GM12801 (cell line): ENCODE results near the gene SSBP3.

ENCODE experiments used
- TF ChIP-seq, protein P1 (sequence below): IDR thresholded peaks from one replicate; pipeline ENCODE4 v1.5.1; 2011; ENCODE audit warnings: control low read depth; ENCODE audit not compliant: insufficient read length; ENCODE audit errors: extremely low read depth

SSBP3 gene

DNA sequence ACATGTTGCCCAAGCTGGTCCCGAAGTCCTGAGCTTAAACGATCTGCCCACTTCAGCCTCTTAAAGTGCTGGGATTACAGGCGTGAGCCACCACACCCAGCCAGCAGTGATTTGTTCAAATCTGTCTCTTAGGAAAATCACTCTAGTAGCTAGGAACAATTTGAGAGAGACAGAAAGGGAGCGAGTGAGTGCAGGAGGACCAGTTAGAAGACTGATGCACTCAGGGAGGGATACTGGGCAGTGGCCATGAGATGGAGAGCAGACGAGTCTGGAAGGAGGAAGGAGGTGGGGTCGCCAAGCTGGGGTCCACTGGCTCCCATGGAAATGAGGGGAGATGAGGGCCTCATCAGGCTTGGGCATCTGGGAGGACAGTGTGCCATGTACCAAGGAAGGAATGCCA lies 23.6 kb upstream of the SSBP3 start:
- TF ChIP-seq, protein P1, sequence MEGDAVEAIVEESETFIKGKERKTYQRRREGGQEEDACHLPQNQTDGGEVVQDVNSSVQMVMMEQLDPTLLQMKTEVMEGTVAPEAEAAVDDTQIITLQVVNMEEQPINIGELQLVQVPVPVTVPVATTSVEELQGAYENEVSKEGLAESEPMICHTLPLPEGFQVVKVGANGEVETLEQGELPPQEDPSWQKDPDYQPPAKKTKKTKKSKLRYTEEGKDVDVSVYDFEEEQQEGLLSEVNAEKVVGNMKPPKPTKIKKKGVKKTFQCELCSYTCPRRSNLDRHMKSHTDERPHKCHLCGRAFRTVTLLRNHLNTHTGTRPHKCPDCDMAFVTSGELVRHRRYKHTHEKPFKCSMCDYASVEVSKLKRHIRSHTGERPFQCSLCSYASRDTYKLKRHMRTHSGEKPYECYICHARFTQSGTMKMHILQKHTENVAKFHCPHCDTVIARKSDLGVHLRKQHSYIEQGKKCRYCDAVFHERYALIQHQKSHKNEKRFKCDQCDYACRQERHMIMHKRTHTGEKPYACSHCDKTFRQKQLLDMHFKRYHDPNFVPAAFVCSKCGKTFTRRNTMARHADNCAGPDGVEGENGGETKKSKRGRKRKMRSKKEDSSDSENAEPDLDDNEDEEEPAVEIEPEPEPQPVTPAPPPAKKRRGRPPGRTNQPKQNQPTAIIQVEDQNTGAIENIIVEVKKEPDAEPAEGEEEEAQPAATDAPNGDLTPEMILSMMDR, result no peak

DNA sequence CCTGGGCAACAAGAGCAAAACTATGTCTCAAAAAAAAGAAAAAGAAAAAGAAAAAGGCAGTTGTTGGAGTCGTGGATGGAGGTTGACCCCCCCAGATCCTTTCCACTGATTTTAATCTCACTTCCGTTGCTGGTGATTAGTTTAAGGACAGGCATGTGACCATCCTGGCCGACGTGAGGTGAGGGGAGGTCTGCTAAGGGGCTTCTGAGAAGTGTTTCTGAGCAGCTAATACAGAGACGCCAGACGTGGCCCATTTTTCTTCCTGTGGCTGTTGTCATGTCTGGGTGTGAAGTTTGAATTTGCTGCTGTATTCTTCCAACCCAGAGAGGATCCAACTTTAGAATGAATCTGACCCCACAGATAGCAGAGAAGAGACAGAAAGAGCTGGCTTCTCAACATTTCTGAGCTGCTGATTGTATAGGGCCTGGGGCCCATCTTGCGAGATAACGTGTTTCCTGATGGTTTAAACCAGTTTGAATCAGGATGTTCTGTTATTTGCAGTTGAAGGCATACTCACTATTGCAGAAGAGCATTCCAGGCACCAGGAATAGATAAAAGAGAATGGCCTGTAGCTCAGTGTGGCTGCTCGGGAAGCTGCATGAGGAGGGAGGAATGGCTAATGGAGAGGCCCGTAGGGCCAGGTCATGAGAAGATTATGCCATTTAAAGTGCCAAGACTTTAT lies 22.8 kb upstream of the SSBP3 start:
- TF ChIP-seq, protein P1, result no peak

DNA sequence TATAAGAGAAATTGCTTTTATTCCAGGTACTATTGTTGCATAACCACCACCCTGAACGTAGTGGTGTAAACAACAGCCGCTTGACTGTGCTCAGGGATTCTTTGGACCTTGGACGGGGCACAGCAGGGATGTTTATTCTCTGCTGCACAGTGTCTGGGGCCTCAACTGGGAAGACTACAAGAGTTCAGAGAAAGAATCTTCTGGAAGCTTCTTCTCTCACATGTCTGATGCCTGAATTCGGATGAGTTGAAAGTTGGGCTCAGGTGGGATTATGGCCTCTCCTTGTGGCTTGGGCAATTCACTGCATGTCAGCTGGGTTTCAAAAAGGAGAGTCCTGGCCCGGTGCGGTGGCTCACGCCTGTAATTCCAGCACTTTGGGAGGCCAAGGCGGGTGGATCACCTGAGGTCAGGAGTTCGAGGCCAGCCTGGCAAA lies 19.0 kb upstream of the SSBP3 start:
- TF ChIP-seq, protein P1, result no peak

DNA sequence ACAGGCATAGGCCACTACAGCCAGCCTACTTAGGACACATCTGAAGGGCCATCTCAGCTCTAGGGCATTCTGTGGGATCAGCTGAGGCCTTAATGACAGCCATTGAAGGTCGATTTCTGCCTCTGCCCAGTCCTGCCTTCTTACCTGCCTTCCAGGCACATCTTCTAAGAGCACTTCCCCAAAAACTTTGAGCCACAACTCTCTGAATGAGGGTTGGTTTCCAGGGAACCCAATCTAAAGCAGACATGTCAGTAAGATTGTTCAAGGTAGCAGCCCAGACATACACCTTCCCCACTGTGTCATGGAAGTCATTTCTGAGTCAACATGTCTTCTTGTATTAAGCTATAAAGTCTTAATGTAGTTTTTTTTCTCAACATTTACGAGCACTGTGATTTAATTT lies 18.2 kb upstream of the SSBP3 start:
- TF ChIP-seq, protein P1, result no peak

DNA sequence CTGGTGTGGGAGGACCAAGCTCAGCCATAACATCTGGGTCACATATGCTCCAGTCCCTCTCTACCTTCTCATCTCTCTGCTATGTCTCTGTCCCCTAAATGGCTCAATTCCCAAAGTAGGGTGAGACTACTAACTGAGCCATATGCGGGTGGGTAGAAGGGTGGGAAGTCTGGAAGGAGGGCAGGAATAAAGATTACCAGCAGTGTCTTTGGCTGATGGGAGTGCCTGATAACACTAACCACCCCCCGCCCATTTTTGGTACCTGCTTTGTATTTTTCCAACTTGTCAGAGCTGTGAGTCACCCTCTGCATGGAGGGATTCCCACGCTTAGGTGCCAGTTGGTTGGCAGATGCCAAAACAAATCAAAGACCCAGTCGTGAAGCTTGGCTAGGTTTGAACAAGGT lies 14.9 kb upstream of the SSBP3 start:
- TF ChIP-seq, protein P1, result no peak

DNA sequence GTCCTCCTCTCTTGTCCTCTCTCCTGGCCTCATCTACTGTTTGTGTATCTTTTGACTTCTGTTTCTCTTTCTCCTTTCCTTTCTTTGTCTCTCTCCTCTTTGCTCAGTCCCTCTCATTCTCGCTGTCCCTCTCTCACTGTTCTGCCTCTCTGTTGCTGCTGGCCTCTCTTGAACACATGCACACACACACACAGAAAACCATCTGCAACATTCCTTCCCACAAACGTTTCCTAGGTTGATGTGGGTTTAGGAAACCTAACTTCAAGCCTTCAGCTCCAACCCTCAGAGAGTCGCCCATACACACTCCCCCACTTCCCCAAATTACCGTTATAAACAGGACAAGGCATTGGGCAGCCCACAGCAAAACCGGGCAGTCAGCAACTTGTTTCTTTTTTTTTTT lies 10.9 kb upstream of the SSBP3 start:
- TF ChIP-seq, protein P1, result no peak

DNA sequence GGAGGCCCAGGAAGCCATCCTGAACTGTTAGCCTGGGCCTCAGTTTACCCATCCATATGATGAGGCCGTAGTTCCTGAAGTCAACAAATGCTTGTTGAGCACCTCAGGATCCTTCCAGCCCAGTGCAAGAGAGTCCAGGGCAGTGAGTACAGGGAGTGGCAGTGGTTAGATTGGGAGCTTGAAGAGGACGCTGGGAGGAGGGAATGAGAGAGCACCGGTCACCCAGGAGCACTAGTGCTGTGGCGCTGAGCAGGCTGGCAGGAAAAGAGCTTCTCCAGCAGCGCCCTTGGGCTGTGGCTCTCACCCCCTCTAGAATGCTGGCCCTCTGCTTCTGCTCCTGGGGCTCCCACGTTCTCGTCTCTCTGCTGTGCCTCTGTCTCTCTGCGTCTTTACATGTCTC lies 10.2 kb upstream of the SSBP3 start:
- TF ChIP-seq, protein P1, result no peak
